Stomach (tissue), 4 donors: ENCODE measurements around the gene PRKD1.
"Not testable (repeated sequence)": the region's sequence is repeated elsewhere in the genome, so short reads cannot be mapped to it uniquely, and the experiment has no call there.

Source experiments
- CTCF ChIP-seq, 7 experiments: fragments of 450-650 bp in 4 of 7; fragments of 200-600 bp in 3 of 7; sonication (generic) in 3 of 7; IDR thresholded peaks; one replicate each; pipeline ENCODE4 v1.5.1; 2016 to 2019; ENCODE audit warnings: antibody characterized with exemption in 7 of 7, control low read depth in 2 of 7, mild to moderate bottlenecking in 1 of 7
- POLR2A ChIP-seq, 4 donors: fragments of 450-650 bp; IDR thresholded peaks; one replicate each; pipeline ENCODE4 v1.6.1; 2016; ENCODE audit warnings: antibody characterized with exemption in 4 of 4, control low read depth in 2 of 4, mild to moderate bottlenecking in 1 of 4, moderate library complexity in 1 of 4
- POLR2AphosphoS5 ChIP-seq, 3 donors: sonication (generic); formaldehyde crosslinking; IDR thresholded peaks; one replicate each; pipeline ENCODE4 v1.6.1; 2016; ENCODE audit warnings: antibody characterized with exemption in 3 of 3

- TF ChIP-seq CTCF, POLR2A, POLR2AphosphoS5 (IDR thresholded peaks at IDR 0.05): not testable (repeated sequence)
These were observed 150.5 kb downstream of the PRKD1 start for GRCh38 chr14:29777142-29777541.
